NCI-H1436 treated with DMSO at 0.1 percent for 48 hours (cell line): Measurements from ENCODE around the gene GLG1.

ENCODE experiments used
- DNase-seq: peaks from one replicate; lab custom pipeline; 2025; lab: John Stamatoyannopoulos, UW

The GLG1 gene

DNA sequence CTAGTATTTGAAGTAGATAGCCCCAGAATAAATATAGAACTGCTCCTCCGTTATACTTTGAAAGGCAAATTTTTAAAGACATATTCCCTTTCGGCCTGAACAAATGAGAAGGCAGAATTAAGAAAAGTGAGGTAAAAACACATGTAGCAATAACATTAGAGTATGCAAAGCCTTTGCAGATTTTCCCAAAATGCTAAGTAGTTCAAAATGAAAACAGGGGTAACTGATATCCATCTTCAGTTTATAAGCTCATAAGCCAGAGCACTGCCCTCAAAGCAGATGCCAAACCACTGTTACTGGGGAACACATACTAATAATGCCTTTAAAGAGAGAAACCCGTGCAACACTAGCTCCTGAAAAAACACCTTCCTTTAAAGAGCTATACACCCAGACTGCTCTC lies 134.4 kb downstream of the GLG1 start:
- no peak for DNase-seq

DNA sequence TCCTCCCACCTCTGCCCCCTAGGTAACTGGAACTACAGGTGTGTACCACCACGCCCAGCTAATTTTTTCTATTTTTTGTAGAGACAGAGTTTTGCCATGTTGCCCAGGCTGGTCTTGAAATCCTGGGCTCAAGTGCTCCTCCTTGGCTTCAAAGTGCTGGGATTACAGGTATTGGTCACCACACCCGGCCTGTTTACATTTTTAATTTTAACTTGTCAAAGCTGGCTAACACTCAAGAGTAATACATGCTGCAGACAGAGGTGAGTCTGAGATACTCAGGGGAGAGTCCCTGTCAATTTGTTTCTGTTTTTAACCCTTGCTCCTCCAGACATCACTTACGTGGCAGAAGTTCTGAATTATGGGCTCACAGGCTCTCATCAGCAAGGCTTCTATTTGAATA lies 134.9 kb downstream of the GLG1 start:
- DNase-seq, result no peak

- DNase-seq, result no peak
Measured at GRCh38 chr16:74469946-74470478, 136.9 kb downstream of the GLG1 start.

- no peak for DNase-seq
Measured at GRCh38 chr16:74468807-74469525, 137.9 kb downstream of the GLG1 start.

DNA sequence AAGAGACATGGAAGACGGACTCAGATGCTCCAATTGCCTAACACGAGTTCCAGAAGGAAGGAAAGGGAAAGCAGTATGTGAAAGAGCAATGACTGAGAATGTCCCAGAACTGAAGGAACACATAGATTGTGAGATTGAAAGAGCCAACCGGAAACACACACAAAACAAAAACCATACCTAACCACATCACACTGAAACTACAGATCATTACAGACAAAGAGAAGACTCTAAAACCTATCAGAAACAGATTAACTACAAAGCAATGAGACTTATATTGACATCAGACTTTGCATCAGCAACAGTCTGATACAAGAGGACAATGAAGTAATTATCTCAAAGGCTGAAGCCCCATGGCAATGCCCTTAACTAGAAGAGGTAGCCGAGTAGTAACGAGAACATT lies 140.0 kb downstream of the GLG1 start:
- DNase-seq, result no peak

GRCh38 chr16:74465851-74466685 lies 140.8 kb downstream of the GLG1 start:
- DNase-seq, result no peak

DNA sequence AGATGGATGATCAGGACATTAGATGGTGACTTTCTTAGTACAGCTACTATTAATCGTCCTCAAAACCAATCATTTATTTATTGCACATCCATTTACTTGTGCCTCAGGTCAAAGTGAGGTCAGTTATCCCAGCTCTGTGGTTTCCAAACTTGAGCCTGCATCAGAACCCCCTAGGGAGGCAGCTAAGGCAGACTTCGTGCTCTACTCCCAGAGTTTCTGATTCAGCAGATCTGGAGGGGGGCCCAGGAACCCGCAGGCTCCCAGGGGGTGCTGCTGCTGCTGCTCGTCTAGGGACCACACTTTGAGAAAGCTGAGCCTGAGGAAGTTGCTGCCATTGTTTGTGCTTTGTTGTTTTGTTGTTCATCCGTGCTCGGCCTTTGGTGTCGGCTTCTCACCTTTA lies 141.6 kb downstream of the GLG1 start:
- DNase-seq, result no peak

DNA sequence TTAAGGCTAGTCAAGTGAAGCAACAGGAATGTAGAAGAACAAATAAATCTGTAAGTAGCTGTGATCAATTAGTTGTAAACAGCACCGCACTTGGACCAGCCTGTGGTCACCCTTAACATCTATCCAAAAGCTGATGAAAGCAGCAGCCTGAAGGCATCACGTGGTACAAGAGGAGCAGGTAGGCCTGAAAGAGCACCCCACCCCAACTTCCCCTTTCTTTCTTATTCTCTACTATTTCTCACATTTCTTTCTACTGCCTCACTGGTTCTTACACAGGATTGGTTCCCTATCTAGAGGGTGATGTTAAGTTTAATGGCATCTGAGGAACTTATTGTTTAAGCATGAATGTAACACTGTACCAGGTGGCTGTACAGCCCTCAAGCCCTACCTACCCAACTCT lies 143.0 kb downstream of the GLG1 start:
- DNase-seq, result no peak

DNA sequence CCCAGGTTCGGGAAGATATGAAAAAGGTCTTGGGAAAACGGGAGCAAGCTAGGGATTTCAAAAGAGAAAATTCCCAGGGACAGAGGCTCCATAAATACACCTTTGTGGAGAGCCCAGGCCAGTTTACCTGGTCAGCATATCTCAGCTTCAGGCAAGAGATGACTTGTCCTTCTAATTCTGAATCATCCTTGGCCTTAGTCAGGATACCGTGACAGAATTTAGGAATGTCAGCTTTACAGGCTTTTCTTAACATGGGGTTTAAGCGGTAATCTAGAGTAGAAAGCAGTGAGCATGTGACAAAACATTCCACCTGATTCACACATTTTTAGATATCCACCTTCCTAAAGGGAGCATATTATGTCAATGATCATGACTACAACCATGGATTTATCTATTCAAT lies 144.6 kb downstream of the GLG1 start:
- DNase-seq, result no peak

DNA sequence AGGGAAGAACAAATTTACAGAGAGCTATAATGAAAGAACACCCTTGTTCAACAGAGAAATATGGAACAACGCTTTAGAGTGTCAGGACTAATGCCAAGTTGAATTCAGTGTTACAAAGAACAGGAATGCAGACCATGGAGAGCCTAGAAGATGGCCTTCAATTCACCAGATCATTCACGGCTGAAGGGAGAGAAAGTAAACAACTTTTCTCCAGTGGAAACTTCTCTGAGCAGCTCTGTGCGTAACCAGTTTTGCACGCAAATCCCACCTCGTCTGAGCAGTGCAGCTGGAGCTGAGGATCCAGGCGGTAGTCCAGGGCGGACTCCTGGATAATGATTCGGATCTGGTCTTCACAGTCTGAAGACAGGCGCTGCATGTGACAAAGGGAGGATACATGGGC lies 145.1 kb downstream of the GLG1 start:
- DNase-seq, result no peak

- DNase-seq, result no peak
Measured at GRCh38 chr16:74460542-74460941, 146.4 kb downstream of the GLG1 start.

- no peak for DNase-seq
Measured at GRCh38 chr16:74456290-74456625, 150.7 kb downstream of the GLG1 start.

GRCh38 chr16:74455619-74456289 lies 151.2 kb downstream of the GLG1 start:
- DNase-seq, result no peak

- no peak for DNase-seq
Measured at GRCh38 chr16:74455213-74455612, 151.7 kb downstream of the GLG1 start.

DNA sequence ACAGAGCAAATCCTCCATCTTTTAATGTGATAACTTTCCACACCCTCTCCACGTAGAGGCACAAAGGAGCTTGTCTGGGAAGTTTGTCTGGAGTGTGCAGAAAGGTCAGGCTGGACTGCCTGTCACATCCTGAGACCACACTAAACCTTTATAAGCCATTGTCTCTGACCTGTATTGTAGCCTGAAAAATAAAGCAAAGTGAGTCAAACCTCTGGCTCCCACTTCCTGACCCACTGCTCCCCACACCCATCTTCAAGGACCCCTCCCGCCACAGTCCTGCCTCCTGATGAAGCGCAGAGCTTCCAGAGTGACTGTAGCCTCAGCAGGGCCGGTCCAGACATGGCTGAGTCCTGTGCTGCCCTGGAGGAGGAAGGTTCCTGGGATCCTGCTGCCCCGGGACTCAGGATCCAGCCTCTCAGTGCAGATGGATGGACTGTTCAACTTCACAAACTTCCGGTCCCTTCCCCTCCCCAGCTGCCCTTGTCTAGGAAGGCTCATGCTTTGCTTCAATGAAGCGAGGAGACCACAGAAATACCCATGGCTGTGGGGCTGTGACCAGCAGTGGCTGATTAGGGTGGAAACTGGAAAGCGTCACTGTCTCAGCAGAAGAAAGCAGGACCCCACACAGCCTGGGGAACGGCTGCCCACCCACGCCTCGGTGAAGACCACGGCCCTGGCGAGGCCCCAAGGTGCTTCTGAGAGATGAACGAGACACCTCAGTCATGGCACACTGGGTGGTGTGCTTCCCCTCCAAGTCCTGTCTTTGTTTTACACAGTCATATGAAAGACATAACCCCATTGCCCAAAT lies 154.8 kb downstream of the GLG1 start:
- DNase-seq, result no peak

DNA sequence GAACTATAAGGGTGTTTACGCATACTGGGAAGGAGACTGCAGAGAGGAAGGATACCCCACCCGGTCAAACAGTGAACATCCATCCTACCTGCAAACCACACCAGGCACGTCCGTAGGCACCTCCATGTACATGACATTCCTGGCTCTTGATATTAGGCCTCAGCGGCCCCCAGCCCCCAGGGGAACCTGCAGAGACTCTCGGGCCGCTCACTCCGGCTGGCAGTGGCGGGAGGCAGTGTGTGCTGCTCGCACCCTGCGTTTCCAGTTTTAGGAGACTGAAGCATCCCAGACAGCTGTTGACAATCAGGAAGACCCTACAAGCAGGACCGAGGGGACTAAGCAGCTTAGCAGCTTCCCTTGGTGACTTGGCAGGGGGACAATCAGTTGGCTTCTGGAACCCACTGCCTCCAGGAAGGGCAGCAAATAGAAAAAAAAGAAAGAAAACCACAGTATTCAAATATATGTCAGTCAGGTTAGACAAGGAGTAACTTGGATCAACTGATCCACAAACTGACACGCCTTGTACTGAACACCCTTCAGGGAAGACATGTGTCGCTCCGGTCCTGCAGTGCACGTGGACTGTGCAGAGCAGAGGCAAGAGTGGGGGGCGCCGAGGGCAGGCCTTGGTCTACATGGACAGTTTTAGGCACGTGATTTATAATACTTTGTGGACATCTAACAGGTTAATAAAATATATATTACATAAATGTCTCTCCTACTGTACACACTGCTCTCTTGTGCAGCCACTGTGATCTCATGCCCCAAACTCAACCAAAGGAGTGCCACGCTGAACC lies 155.8 kb downstream of the GLG1 start:
- no peak for DNase-seq

DNA sequence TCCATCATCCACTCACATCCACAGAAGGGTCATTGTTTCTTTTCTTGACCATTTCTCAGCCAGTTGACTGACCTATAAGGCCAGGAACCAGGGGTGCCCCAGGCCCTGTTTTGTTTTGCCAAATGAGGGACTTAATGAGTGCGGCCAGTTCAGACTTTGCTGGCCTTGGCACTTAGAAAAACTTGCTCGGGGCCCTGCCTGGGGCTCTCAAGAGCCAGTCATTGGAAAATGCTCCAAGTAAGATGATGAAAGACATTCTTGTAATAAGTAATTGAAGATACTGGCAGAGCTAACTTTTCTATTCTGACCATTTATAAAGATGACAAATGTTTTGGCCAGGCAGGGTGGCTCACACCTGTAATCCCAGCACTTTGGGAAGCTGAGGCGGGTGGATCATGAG lies 156.7 kb downstream of the GLG1 start:
- no peak for DNase-seq

DNA sequence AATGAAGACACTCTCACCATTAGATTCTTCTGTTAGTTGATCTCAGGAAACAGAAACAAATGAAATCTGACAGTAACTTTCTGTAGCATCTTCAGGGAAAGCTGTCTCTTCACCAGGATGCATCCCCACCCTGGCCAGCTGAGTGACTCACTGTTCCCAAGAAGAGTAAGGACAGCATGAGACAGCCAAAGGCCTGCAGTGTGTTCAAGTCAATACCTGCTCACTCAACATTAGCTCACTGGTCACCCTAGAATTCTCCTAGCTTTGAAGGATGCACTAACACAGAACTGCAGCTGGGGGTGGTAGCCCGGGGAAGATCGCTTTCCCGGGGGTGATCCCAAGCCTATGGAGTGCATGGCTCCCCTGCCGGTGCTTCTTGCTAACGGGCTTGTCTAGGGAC lies 157.4 kb downstream of the GLG1 start:
- DNase-seq, result no peak

DNA sequence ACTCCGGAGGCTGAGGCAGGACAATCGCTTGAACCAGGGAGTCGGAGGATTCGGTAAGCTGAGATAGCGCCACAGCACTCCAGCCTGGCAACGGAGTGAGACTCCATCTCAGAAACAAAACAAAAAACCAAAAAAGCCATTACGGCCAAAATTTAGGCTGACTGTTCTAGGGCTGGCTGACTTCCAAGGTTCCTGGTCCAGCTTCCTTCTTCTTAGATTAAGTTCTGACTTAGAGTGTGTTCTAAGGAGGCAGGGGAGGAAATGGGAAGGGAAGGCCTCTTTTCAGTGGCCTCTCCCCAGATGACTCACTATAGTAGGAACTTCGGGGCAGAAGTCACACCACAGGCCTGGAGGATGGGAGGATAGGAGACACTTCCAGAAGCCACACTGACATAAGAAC lies 157.9 kb downstream of the GLG1 start:
- DNase-seq, result no peak

GRCh38 chr16:74447578-74447977 lies 159.3 kb downstream of the GLG1 start:
- no peak for DNase-seq

DNA sequence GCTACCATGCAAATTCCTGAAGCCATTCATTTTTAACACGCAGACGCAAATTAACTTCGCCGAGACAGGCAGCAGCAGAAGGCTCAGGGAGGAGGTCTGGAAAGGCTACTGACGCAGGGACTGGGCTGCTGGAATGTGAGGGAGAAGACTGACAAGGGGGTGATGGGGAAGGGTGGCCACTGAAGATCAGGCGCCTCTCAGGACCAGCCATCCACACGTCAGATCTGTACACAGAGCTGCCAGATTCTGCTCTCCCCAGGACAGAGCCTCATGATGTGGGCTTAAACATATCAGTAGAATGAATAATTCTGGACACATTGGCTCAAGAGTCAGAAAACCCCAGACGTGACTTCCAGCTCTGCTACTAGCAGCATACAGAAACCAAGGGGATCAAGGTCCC lies 160.0 kb downstream of the GLG1 start:
- no peak for DNase-seq
